ENCODE results near the gene NOXO1.
A peak's percentile ranks its signal among the peaks of the same experiment; 100 is the strongest.
"Not testable (repeated sequence)": the region's sequence is repeated elsewhere in the genome, so short reads cannot be mapped to it uniquely, and the experiment has no call there.

The NOXO1 gene

GRCh38 chr16:1962161-1963153 is 18.8 kb downstream of the NOXO1 start:
- not testable (repeated sequence) for DNase-seq (ENCODE audit: low read depth in 2 of 2)

- no peak for DNase-seq (ENCODE audit: low read depth in 2 of 2)
These were observed 19.6 kb downstream of the NOXO1 start for GRCh38 chr16:1961651-1962067.

GRCh38 chr16:1960665-1961630 is 20.3 kb downstream of the NOXO1 start:
- peak; percentile 30 to 45 for DNase-seq (ENCODE audit: low read depth in 2 of 2)

GRCh38 chr16:1959269-1960039 is 21.8 kb downstream of the NOXO1 start, which contains the start of gene NDUFB10:
TSS of gene NDUFB10 (plus strand) at chr16:1959538. CDS start at chr16:1959625, 87 bp downstream.
- DNase-seq (ENCODE audit: low read depth in 2 of 2): peak; percentile 86 to 94

- no peak for DNase-seq (ENCODE audit: low read depth in 2 of 2)
These were observed 22.5 kb downstream of the NOXO1 start for GRCh38 chr16:1958715-1959268.

GRCh38 chr16:1958143-1958491 is 23.2 kb downstream of the NOXO1 start:
- not testable (repeated sequence) for DNase-seq (ENCODE audit: low read depth in 2 of 2)

- not testable (repeated sequence) for DNase-seq (ENCODE audit: low read depth in 2 of 2)
These were observed 23.7 kb downstream of the NOXO1 start for GRCh38 chr16:1957434-1958142.

GRCh38 chr16:1953734-1954133 is 27.5 kb downstream of the NOXO1 start:
- no peak for DNase-seq (ENCODE audit: low read depth in 2 of 2)

GRCh38 chr16:1950559-1950958 is 30.7 kb downstream of the NOXO1 start:
- DNase-seq (ENCODE audit: low read depth in 2 of 2): no peak

GRCh38 chr16:1950047-1950446 is 31.2 kb downstream of the NOXO1 start:
- no peak for DNase-seq (ENCODE audit: low read depth in 2 of 2)

- no peak for DNase-seq (ENCODE audit: low read depth in 2 of 2)
These were observed 31.8 kb downstream of the NOXO1 start for GRCh38 chr16:1949507-1949906.

- no peak for DNase-seq (ENCODE audit: low read depth in 2 of 2)
These were observed 33.9 kb downstream of the NOXO1 start for GRCh38 chr16:1947369-1947670.

GRCh38 chr16:1946495-1947368 is 34.5 kb downstream of the NOXO1 start:
- no peak for DNase-seq (ENCODE audit: low read depth in 2 of 2)

GRCh38 chr16:1945559-1946391 is 35.5 kb downstream of the NOXO1 start:
- DNase-seq (ENCODE audit: low read depth in 2 of 2): no peak

GRCh38 chr16:1944612-1945199 is 36.6 kb downstream of the NOXO1 start:
- no peak for DNase-seq (ENCODE audit: low read depth in 2 of 2)

- DNase-seq (ENCODE audit: low read depth in 2 of 2): peak; percentile 97 to 99
These were observed 38.2 kb downstream of the NOXO1 start, which contains the start of gene MSRB1 for GRCh38 chr16:1942810-1943726. TSS of gene MSRB1 (minus strand) at chr16:1943199. CDS start at chr16:1943156, 43 bp downstream.
